22Rv1 (cell line): ENCODE measurements around the gene EXOSC5.
"Not testable (repeated sequence)": the region's sequence is repeated elsewhere in the genome, so short reads cannot be mapped to it uniquely, and the experiment has no call there.

ENCODE experiments used
- CTCF ChIP-seq: fragments of 450-650 bp; IDR thresholded peaks from 2 replicates; pipeline ENCODE4 v1.5.1; 2017; ENCODE audit warnings: mild to moderate bottlenecking
- ZFX ChIP-seq: fragments of 450-650 bp; IDR thresholded peaks from 2 replicates; pipeline ENCODE4 v1.6.1; 2017; ENCODE audit warnings: antibody characterized with exemption, borderline replicate concordance

GRCh38 chr19:41346916-41347315 lies 50.2 kb downstream of the EXOSC5 start:
- not testable (repeated sequence) for TF ChIP-seq CTCF, ZFX
